ENCODE measurements around the gene SPRED1. TPM values are rescaled to one million over a fixed set of nuclear protein-coding genes. Genes with fewer than 3 reads are reported as not detected.
A peak's percentile ranks its signal among the peaks of the same experiment; 100 is the strongest.

Gene SPRED1
- total and polyA plus RNA-seq, 2 experiments from 2014 or later: 11.4 to 44.0 TPM

DNA sequence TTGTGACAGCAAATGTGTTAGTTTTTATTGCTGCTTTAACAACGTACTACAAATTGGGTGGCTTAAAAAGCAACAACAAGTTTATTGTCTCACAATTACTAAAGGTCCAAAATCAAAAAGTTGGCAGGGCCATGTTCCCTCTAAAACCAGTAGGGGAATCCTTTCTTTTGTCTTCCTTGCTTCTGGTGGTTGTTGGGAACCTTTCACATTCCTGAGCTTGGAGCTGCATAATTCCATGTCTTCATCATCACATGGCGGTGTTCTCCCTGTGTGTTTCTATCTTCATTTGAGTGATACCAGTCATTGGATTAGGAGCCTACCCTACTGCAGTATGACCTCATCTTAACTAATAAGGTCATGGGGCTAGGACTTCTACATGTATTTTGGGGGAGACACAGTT lies 7.4 kb downstream of the SPRED1 start (continued):
- TF ChIP-seq NANOG (IDR thresholded peaks at IDR 0.05; ENCODE audit: borderline replicate concordance) (no peak), CREB1 (CRISPR knock-in tag; IDR thresholded peaks at IDR 0.05; ENCODE audit: low read depth) (no peak), EZH2 (IDR thresholded peaks at IDR 0.05; ENCODE audit: low read depth, unreplicated experiment) (no peak), ZNF331 (CRISPR knock-in tag; IDR thresholded peaks at IDR 0.05; ENCODE audit: low read depth) (no peak), POLR2AphosphoS5 (IDR thresholded peaks at IDR 0.05; ENCODE audit: low read depth) (no peak), JUNB (IDR thresholded peaks at IDR 0.05; ENCODE audit: unreplicated experiment) (no peak)
- TF ChIP-seq, protein P1, sequence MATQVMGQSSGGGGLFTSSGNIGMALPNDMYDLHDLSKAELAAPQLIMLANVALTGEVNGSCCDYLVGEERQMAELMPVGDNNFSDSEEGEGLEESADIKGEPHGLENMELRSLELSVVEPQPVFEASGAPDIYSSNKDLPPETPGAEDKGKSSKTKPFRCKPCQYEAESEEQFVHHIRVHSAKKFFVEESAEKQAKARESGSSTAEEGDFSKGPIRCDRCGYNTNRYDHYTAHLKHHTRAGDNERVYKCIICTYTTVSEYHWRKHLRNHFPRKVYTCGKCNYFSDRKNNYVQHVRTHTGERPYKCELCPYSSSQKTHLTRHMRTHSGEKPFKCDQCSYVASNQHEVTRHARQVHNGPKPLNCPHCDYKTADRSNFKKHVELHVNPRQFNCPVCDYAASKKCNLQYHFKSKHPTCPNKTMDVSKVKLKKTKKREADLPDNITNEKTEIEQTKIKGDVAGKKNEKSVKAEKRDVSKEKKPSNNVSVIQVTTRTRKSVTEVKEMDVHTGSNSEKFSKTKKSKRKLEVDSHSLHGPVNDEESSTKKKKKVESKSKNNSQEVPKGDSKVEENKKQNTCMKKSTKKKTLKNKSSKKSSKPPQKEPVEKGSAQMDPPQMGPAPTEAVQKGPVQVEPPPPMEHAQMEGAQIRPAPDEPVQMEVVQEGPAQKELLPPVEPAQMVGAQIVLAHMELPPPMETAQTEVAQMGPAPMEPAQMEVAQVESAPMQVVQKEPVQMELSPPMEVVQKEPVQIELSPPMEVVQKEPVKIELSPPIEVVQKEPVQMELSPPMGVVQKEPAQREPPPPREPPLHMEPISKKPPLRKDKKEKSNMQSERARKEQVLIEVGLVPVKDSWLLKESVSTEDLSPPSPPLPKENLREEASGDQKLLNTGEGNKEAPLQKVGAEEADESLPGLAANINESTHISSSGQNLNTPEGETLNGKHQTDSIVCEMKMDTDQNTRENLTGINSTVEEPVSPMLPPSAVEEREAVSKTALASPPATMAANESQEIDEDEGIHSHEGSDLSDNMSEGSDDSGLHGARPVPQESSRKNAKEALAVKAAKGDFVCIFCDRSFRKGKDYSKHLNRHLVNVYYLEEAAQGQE (IDR thresholded peaks at IDR 0.05; ENCODE audit: unreplicated experiment): no peak

- Mint-ChIP-seq H3K9me3 (no peaks in the 10 kb centered on the region), H3K36me3 (ENCODE audit: low read depth) (peaks cover 2% of the 10 kb centered on the region; the same call in 2 of the 3 replicates), H3K27ac (no peak overlapping the region), H3K4me1 (peaks cover 23% of the 10 kb centered on the region), H3K4me3 (no peak overlapping the region), H3K27me3 (ENCODE audit: insufficient read depth, low read depth, poor library complexity) (no peaks in the 10 kb centered on the region)
- no peaks in the 10 kb centered on the region for H3F3A ChIP-seq (replicated peaks; ENCODE audit: low read depth)
- no peaks in the 10 kb centered on the region for H3K36me3 ChIP-seq (ENCODE audit: insufficient read depth)
- H4K20me1 ChIP-seq (replicated peaks; ENCODE audit: insufficient read depth): peaks cover 48% of the 10 kb centered on the region
- H2AFZ ChIP-seq: no peak overlapping the region
- H3K4me1 ChIP-seq (ENCODE audit: insufficient read depth): peaks cover 48% of the 10 kb centered on the region
- ATAC-seq (no peak), DNase-seq (ENCODE audit: low spot score) (no peak)
- no peaks in the 10 kb centered on the region for H3K9me2 ChIP-seq (ENCODE audit: insufficient read depth)
- H3K27me3 ChIP-seq (ENCODE audit: insufficient read depth): no peaks in the 10 kb centered on the region
- no peak overlapping the region for H3K27ac ChIP-seq (ENCODE audit: low read depth)
- 0 out of 2 replicates have a peak overlapping the region, but pooled peaks have one; percentile 13 for H3K4me2 ChIP-seq
- peaks cover 100% of the 10 kb centered on the region for H3K79me2 ChIP-seq (replicated peaks; ENCODE audit: insufficient read depth)
- no peak overlapping the region for H3K4me3 ChIP-seq
- TF ChIP-seq ZNF114 (CRISPR knock-in tag; IDR thresholded peaks at IDR 0.05): no peak
- TF ChIP-seq EZH2 (IDR thresholded peaks at IDR 0.05; ENCODE audit: low read depth, unreplicated experiment): no peak
- TF ChIP-seq, protein P1 (IDR thresholded peaks at IDR 0.05; ENCODE audit: unreplicated experiment): no peak
- no peak for TF ChIP-seq JUNB (IDR thresholded peaks at IDR 0.05; ENCODE audit: unreplicated experiment)
- no peak for TF ChIP-seq STAT1 (IDR thresholded peaks at IDR 0.05; ENCODE audit: unreplicated experiment)
- TF ChIP-seq ZNF331 (CRISPR knock-in tag; IDR thresholded peaks at IDR 0.05; ENCODE audit: low read depth): no peak
- TF ChIP-seq CREB1 (CRISPR knock-in tag; IDR thresholded peaks at IDR 0.05; ENCODE audit: low read depth): no peak
- no peak for TF ChIP-seq POLR2AphosphoS5 (IDR thresholded peaks at IDR 0.05; ENCODE audit: low read depth)
- no peak for TF ChIP-seq CTCF (conservative IDR thresholded peaks at IDR 0.05; ENCODE audit: low read depth in 2 of 2)
Observed at GRCh38 chr15:38263251-38263650, 10.6 kb downstream of the SPRED1 start.

Data from GM23338 (cell line).